ENCODE measurements around the gene BYSL. TPM values are rescaled to one million over a fixed set of nuclear protein-coding genes. Genes with fewer than 3 reads are reported as not detected.

Gene BYSL
- total and polyA plus RNA-seq, 2 experiments from 2014 or later, result 30.7 to 32.6 TPM

DNA sequence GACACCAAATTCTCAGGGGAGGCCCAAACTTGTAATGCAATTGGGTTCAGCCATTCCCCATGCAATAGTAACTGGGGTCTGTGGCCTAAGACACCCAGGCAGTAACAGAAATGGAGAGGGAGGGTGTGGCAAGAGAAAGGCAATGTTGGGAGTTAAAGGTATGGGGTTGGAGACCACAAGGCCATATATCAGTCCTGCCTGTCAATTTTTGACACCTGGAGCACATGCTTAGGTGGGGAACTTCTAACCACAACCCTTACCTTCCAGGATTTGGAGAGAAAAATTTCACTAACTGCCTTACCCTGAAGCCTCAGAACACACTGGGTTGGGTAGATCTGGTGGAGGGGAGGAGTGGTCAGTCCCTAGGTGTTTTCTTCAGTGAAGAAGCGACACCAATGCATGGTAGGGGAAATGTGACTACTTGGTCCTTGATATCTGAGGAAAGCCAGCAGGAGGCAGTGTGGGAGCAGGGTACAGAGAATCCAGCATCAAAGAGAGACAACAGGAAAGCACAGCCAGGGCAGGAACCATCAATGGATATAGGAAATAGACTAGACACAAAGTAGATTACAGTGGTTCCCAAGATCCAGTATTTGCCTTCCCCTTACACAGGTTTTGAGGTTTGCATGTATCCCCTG is 19.3 kb upstream of the BYSL start:
- peak in 1 of 2 donors; percentile 46 for DNase-seq (ENCODE audit: low read depth in 1 of 2, low spot score in 1 of 2)
- no peak overlapping the region for H3K27ac ChIP-seq
- H3K27me3 ChIP-seq, result no peaks in the 10 kb centered on the region
- H3K4me1 ChIP-seq (ENCODE audit: low read depth), result no peaks in the 10 kb centered on the region
- H3K4me3 ChIP-seq, result no peak overlapping the region
- no peaks in the 10 kb centered on the region for H3K9me3 ChIP-seq (ENCODE audit: low read depth)
- peaks cover 16% of the 10 kb centered on the region for H3K36me3 ChIP-seq
- TF ChIP-seq, protein P1, sequence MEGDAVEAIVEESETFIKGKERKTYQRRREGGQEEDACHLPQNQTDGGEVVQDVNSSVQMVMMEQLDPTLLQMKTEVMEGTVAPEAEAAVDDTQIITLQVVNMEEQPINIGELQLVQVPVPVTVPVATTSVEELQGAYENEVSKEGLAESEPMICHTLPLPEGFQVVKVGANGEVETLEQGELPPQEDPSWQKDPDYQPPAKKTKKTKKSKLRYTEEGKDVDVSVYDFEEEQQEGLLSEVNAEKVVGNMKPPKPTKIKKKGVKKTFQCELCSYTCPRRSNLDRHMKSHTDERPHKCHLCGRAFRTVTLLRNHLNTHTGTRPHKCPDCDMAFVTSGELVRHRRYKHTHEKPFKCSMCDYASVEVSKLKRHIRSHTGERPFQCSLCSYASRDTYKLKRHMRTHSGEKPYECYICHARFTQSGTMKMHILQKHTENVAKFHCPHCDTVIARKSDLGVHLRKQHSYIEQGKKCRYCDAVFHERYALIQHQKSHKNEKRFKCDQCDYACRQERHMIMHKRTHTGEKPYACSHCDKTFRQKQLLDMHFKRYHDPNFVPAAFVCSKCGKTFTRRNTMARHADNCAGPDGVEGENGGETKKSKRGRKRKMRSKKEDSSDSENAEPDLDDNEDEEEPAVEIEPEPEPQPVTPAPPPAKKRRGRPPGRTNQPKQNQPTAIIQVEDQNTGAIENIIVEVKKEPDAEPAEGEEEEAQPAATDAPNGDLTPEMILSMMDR (IDR thresholded peaks at IDR 0.05; ENCODE audit: low read depth, low read length), result peak; percentile 28

DNA sequence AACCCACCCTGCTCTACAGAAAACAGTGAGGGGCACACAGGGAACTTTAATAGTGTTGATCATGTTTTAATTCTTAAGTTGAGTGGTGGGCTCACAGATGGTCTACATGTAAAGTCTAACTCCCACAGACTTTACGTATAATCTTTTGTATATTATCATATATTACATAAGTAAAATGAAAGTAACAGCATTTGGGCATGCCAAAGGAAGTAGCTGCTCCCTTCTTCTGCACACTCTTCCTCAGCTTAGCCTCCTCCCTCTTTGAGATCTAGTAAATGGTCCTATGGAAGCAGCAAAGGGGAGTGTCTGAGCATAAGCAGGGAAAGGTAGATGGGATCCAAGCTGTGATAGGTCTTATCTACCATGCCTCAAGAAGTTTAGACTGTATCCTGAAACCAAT is 11.6 kb upstream of the BYSL start:
- DNase-seq (ENCODE audit: low read depth in 1 of 2, low spot score in 1 of 2), result no peak
- Histone ChIP-seq H3K27me3 (no peaks in the 10 kb centered on the region), H3K27ac (no peak overlapping the region), H3K4me3 (no peak overlapping the region), H3K36me3 (peaks cover 28% of the 10 kb centered on the region), H3K9me3 (ENCODE audit: low read depth) (no peaks in the 10 kb centered on the region), H3K4me1 (ENCODE audit: low read depth) (no peaks in the 10 kb centered on the region)
- TF ChIP-seq, protein P1 (IDR thresholded peaks at IDR 0.05; ENCODE audit: low read depth, low read length), result no peak

DNA sequence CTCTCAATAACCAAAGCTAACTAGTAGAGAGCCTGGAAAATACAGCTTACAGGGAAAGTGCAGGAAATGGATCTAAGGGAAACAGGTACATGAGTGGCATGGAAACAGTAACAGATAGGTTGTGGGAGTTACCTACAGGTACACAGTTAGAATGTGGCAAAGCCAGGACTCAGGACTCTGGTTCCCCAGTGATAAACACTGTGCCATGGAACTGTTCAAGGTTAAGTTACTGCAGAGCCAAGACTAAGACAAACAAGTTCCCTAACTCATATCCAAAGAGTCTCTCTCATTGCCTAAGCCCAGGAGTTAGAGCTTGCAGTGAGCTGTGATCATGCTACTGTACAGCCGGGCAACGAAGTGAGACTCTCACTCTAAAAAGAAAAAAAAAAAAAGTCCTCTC is 7.0 kb upstream of the BYSL start:
- H3K4me3 ChIP-seq, result no peak overlapping the region
- H3K27ac ChIP-seq, result no peak overlapping the region
- no peaks in the 10 kb centered on the region for H3K4me1 ChIP-seq (ENCODE audit: low read depth)
- DNase-seq (ENCODE audit: low read depth in 1 of 2, low spot score in 1 of 2), result no peak
- H3K9me3 ChIP-seq (ENCODE audit: low read depth), result no peaks in the 10 kb centered on the region
- H3K36me3 ChIP-seq, result peaks cover 6% of the 10 kb centered on the region
- TF ChIP-seq, protein P1 (IDR thresholded peaks at IDR 0.05; ENCODE audit: low read depth, low read length), result no peak
- H3K27me3 ChIP-seq, result no peaks in the 10 kb centered on the region

DNA sequence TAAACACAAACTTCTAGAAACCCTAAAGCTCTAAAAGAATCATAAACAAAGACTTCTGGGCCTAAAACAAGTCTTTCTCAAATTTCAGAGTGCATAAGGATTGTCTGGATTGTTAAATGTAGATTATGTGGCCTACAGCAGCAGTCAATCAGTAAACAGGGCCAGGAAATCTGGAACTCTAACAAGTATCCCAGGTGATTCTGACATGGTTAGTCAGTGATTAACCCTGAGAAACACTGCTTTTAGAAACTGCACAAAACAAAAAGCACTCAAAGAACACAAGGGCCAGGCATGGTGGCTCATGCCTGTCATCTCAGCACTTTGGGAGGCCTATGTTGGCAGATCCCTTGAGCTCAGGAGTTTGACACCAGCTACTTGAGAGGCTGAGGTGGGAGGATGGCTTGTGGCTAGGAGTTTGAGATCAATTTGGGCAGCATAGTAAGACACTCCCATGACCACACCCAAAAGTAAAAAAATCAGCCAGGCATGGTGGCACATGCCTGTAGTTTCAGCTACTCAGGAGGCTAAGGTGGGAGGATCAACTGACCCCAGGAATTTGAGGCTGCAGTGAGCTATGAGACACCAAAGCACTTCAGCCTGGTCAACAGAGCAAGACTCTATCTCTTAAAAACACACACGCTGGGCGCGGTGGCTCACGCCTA is 6.3 kb upstream of the BYSL start:
- H3K36me3 ChIP-seq, result peaks cover 6% of the 10 kb centered on the region
- H3K9me3 ChIP-seq (ENCODE audit: low read depth), result no peaks in the 10 kb centered on the region
- DNase-seq (ENCODE audit: low read depth in 1 of 2, low spot score in 1 of 2), result no peak
- peaks cover 4% of the 10 kb centered on the region for H3K4me1 ChIP-seq (ENCODE audit: low read depth)
- H3K27ac ChIP-seq, result no peak overlapping the region
- no peaks in the 10 kb centered on the region for H3K27me3 ChIP-seq
- no peak overlapping the region for H3K4me3 ChIP-seq
- TF ChIP-seq, protein P1 (IDR thresholded peaks at IDR 0.05; ENCODE audit: low read depth, low read length), result no peak

DNA sequence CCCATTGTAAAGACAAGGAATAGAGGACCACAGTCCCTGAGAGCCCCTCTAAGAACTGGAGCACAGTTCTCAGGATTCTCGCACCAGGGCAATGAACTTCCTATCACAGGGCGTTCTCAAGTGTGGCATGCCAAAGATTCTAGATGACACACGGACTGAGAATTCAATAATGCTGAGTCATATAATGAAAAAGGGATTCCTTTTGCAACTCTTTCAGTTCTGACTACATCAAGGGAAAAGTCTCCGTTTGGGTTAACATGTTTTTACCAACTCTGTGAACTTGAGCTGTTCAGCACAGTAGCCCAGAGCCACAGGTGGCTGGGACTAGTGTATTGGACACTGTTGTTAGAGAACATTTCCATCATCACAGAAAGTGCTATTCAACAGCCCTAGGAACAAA is 3.8 kb upstream of the BYSL start:
- TF ChIP-seq, protein P1 (IDR thresholded peaks at IDR 0.05; ENCODE audit: low read depth, low read length), result no peak

More for the DNA sequence above, 3.8 kb upstream of the BYSL start:
- H3K4me3 ChIP-seq, result no peak overlapping the region
- H3K27me3 ChIP-seq, result no peaks in the 10 kb centered on the region
- peak in 1 of 2 donors; percentile 91 for DNase-seq (ENCODE audit: low read depth in 1 of 2, low spot score in 1 of 2)
- H3K27ac ChIP-seq, result no peak overlapping the region
- peaks cover 6% of the 10 kb centered on the region for H3K36me3 ChIP-seq
- H3K9me3 ChIP-seq (ENCODE audit: low read depth), result no peaks in the 10 kb centered on the region
- peaks cover 10% of the 10 kb centered on the region for H3K4me1 ChIP-seq (ENCODE audit: low read depth)
